ENCODE results near the gene INSIG1.

INSIG1 gene

DNA sequence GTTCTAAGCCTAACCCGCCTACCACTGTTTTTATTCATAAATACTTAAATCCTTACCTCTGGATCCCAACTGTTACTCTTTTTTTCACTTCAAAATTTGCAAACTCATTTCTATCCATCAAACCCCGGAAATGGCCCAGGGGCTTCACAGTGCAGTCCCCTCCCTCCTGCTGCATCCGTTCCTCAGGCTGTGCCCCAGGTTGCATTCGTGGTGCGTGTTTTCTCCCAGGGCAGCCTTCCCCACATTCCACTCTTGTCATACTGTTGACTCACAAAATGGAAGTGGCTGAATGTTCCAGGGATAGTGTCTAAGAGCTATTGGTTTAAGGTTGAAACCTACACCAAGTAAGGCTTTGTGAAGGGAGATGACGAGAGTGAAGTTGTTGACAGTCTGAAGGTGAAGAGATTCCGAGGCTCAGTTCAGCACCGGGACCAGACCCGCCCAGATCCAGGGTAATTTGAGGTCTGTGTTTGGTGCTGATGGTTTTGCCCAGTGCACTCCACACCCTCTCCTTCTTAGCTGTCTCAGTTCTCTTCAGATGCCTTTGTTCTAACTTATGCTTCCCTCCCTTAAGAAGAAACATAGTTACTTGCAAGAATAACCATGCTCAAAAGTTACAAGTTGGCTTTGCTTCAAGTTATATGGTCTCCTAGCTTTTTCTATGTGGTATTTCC lies 7.7 kb downstream of the INSIG1 start:
- no peak for DNase-seq

DNA sequence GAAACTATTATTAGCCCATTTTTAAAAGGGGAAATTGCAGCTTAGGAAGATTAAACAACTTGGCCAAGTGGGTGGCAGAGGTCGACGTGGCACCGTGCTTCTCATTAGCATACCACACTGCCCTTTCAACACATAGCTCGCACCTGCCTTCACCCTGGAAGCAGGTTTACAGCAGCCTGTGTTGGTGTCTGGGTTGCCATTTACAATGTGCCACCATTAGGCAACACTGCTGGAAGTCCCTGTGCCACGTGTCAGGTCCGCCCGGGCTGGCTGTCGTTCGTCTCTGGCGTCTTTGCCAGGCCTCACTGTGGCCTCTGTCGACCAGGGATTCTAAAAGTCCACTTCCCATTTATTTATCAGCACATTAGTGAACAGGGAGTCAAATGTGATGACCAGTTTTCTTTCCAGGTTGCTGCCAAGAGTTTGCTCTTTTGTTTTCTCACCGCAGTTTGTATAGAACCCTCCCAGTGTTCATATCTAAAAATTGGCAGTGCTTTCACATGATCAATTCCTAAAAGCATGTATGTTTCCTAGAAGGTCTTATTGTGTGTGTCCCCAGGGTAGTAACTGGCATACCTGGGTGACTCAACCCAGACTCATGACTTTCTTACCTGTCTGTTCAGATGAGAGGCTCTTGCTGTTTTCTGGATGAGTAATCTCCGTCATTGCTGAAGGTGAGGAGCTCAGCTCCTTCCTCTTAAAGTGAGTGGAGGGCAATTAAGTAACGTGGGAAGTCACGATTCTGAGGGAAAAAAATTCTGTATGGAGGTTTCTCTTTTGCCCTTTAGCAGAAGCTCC lies 9.2 kb downstream of the INSIG1 start:
- DNase-seq: no peak

DNA sequence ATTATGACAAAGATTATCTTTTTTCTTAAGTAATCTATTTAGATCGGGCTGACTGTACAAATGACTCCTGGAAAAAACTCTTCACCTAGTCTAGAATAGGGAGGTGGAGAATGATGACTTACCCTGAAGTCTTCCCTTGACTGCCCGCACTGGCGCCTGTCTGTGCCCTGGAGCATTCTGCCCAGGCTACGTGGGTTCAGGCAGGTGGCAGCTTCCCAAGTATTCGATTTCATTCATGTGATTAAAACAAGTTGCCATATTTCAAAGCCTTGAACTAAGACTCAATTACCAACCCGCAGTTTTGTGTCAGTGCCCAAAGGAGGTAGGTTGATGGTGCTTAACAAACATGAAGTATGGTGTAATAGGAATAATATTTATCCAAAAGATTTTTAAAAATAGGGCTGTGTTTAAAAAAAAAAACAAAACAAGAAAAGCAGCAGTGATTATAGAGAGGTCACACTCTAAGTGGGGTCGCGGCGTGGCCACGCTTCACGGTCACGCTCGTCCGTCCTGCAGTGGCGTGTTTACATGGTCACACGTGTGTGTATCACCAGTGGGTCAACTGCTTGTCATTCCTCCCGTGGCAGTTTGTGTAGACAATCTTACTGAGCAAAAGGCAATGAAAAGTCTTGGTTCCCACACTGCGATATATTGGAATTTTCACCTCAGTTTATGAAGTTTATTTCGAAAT lies 10.8 kb downstream of the INSIG1 start:
- no peak for DNase-seq

DNA sequence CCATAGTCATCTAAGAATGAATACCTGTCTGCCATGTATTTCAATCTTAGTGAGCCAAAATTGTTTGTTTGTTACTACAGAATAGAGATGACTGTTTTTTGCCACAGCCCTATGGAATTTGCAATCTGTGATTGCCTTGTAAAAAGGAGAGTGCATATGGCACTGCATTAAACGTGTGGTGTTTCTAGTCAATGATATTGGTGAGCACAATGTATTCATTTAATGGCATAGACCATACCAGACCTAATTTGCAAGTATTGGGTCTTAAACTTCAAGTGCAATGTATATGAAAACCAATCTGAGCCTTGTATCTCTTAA lies 11.3 kb downstream of the INSIG1 start:
- no peak for DNase-seq

DNA sequence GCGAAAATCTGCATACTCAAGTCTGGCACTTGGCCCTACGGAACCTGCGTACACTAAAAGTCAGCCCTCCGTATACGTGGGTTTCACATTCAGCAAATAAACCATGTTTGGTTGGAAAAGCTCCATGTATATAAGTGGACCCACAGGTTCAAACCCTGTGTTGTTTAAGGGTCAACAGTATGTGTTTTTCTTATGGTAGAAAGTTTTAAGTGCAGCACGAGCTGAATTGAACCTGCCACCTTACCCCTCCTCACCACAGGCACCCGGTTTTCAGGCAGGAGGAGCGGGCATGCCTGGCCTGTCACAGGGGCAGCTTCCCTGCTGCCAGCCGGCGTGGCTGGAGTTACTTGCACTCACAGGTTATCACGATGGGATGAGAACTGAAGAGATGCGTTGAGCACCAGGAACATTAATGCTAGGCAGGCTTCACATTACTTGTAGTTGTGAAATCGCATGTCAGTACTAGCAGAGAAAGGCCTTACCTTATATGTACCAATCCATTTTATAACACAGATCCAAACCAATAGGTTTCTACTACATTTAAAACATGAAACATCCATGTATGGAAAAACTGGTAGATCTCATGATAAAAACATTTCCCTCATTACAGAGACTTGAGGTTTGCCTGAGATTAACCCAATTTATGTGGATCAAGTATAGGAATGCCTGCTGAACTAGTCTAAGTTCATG lies 12.9 kb downstream of the INSIG1 start:
- no peak for DNase-seq

DNA sequence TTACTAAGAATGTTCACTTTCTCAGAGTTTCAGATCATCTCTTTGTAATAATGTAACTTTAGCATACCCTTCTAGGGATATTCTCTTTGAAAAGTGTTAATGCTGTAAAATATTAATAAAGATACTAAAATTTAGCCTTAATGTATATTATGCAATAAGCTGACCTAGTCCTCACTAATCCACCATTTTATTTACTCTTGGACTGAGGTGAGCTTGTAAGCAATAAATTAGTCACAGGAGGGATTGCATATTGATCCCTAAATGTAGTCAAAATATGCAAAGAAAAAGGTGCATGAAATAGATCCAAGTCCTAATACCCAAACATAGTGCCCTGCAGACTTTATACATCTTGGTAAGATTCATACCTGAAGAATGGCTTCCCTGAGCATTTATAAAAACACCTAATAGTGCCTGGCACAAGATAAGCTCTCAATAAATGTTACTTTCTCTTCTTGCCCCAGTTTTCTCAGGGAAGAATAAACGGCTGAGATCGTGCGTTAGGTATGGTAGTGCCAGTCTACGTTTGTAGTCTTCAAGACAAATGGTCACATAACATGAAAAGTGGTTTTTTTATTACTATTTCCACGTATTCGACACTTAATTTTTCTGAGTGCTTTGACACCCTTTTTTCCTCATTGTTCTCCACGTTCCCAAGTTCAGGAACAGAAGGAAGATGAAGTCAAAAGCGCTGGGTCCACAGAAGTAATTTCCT lies 14.3 kb downstream of the INSIG1 start:
- no peak for DNase-seq

DNA sequence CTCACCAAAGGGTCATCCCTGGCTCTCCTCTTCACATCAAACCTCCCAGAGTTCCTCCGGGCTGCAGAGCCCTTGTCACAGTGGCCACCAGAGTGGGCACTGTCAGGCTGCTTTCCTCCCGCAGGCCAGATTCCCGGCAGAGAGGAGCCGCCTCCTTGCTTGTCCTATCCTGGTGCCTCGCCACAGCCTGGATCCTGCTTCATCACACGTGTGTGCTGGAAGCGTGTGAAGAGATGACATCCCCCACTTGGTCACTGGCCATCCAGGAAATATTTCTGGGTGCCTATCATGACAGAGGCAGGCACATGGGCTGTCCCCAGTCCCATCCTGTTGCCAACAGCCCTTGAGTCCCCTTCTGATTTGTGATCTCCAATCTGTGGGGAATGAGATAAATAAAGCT lies 15.0 kb downstream of the INSIG1 start:
- DNase-seq: no peak

DNA sequence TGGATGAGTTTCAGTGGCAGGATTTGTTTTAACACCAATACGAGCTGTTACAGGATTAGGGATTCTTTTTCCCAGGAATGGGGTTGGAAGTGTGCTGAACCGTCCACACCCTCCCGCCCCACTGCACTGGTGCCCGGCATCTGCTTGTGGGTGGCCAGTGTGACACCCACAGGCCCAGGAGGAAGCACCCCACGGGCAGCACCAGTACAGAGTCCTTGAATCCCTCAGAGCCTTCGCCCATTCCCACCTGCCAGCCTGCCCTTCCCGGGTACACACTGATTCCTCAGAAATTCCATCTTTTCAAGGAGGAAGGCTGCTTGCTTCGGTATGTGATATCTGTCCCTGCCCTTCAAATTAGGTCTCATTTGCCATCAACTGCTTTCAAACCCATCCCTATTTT lies 15.4 kb downstream of the INSIG1 start:
- DNase-seq: no peak

DNA sequence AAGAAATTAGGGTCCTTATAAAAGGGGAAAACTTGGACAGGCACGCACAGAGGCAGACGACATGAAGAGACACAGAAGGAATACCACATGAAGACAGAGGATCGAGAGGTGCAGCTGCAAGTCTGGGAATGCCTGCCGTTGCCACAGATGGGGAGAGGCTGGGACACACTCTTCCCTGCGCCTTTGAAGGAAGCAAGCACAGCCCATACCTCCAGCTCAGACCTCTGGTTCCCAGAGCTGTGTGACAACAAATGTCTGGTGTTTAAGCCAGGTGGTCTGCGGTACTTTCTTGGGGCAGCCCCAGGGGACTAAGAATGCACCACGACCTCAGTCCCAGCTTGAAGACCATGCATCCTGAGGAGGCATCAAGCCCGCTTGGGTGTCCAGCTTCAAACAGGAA lies 18.3 kb downstream of the INSIG1 start:
- no peak for DNase-seq

DNA sequence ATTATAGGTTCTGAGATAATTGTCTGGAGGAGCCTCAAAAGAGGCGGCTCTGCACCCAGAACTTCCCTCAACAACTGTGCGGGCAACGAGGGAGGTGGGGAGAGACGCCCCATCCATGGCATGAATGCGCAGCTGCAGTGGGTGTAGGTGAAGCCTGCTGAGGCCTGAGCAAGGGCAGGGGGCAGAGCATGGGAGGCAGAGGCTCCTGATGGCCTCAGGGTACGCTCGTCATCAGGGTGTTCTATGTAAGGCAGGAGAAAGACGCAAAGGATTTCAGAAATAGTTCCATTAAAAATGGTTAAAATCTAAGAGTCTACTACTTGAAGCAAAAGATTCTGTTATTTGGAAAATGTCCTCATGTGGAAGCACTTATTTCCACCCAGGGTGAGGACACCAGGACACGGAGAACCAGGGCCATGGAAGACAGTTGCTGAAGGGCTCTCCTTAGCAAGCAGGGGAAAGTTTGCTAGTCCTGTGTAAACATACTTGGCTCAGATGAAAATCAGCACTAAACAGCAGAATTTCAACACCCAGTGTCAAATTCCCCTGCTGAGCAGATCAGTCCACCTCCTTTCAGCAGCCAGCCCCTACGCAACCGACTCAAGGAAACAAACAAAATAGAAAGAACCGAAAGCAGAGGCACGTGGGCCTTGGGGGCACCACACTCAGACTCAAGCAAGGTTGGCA lies 18.9 kb downstream of the INSIG1 start:
- no peak for DNase-seq

DNA sequence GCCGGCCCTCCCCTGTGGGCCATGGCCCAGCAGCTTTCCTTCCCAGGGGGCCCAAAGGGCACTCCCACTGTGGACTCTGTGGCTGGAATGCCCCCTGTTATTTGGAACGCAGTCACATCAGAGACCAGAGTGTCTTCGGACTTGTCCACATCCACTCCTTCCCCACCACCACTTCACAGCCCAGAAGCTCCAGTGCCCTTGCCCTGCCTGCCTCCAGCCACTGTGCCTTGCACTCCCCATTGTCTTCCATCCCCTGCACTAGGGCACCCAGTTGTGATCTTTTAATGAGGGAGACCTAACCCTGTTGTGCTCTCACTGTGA lies 19.4 kb downstream of the INSIG1 start:
- DNase-seq: no peak

DNA sequence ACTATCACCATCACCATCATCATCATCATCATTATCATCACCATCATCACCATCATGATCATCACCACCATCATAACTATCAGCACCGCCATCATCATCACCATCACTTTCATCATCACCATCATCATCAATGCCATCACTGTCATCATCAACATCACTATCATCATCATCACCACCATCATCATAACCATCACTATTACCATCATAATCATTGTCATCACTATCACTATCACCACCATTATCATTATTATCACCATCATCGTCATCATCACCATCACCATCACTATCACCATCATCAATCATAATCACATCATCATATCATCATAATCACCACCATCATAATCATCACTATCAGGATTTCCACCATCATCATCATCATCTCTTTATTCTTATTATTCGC lies 20.6 kb downstream of the INSIG1 start:
- DNase-seq: no peak

DNA sequence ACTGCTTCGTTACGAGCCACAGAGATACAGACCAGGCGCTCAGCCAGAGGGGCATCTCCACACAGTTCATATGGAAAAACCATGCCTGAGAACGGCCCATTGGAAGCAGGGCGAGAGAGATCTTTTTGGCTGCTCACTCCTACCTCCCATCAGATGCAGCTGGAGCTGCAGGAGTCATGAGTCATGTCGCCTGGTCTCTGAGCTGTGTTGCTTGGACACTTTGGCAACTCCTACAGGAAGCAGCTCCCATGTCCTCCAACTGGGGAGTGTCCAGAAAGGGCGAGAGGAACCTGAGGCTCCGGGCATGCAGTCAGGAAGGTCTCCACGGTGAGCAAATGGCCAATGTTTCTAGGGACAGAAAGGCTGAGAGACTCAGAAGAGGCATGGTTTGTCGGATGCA lies 24.9 kb downstream of the INSIG1 start:
- no peak for DNase-seq

DNA sequence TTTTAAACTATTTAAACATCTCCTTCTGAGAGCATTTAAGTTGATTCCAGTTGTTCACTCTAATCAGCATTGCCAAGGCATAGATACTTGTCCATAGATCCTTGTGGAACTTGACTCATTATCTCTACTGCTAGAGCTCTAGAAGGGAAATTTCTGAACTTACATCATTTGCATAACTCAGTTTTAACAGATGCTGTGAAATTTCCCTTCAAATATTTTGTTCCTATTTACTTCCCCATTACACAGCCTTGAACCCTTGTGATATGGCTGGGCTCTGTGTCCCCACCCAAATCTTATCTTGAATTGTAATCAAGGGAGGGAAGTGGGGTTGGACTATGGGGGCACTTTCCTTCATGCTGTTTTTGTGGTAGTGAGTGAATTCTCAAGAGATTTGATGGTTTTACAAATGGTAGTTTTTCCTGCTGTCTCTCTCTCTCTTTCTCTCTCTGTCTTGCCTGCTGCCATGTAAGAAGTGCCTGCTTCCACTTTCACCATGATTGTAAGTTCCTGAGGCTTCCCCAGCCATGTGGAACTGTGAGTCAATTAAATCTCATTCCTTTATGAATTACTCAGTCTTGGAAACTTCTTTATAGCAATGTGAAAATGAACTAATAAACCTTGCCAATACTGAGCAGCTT lies 25.4 kb downstream of the INSIG1 start:
- DNase-seq: no peak

DNA sequence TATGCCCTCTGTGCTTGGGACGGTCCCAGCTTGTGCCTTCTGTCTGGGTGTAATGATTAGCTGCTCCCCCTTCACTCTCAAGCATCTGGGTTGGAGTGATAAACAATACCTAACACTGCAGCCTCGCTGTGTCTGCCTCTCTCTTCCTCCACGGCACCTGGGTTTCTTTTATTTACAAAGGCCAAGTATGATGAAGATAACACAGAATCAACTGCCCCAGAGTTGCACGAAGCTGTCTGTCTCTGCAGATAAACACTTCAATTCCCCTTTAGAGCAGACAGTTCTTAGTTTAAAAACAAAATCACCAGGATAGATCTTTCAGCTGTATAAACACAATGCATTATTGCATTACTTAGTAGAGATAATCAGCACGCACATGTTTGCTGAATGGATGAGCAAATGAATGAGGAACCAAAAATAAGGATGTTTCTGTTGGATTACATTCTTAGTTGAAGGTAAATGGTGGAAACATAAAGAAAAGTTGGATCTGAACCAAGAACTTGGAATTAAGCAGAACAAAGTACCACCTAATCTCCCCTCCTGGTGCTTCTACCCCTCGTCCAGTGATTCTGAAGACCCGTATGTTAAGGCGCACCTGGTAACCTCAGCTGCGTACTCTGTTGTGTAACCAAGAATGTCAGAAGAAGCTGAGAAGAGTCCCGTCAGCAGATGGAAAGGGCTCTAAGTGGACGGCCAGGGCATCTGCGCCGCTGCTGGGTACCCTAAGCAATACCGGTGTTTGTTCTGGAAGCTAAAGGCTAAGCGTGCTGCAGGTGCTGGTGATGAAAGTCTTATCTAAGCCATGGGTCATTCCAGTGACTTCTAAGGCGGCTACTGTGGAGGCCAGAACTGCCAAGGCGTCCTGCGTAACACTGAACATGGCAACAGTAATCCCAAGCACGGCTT lies 26.6 kb downstream of the INSIG1 start:
- no peak for DNase-seq

DNA sequence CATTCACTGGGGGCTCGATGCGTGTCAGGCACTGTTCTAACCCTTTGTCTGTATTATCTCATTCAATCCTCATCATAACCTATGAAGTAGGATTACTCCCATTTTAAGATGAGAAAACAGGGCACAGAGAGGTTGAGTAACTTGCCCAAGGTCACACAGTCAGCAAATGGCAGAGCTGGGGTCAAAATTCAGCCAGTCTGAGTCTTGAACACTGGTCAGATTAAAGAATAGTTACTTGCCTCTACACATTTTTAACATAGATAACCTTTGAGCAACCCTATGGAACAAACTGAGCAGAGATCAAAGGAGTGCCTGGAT lies 27.2 kb downstream of the INSIG1 start:
- no peak for DNase-seq

DNA sequence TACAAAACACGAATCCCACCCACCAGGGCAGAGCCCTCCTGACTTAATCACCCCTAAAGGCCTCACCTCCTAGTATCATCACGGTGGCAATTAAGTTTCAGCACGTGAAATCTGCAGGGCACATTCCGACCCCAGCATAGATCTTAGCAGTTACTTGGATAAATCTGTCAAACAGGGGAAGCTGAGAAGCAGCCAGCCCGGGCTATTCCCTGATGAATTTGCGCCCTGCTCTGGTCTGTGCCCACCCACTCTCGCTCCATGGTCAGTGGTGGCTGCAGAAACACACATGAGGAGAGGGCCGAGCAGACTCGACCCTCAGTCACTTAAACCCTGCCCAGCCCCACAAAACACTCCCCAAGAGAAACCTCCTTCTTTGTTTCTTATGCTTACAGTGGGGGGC lies 28.7 kb downstream of the INSIG1 start:
- no peak for DNase-seq

DNA sequence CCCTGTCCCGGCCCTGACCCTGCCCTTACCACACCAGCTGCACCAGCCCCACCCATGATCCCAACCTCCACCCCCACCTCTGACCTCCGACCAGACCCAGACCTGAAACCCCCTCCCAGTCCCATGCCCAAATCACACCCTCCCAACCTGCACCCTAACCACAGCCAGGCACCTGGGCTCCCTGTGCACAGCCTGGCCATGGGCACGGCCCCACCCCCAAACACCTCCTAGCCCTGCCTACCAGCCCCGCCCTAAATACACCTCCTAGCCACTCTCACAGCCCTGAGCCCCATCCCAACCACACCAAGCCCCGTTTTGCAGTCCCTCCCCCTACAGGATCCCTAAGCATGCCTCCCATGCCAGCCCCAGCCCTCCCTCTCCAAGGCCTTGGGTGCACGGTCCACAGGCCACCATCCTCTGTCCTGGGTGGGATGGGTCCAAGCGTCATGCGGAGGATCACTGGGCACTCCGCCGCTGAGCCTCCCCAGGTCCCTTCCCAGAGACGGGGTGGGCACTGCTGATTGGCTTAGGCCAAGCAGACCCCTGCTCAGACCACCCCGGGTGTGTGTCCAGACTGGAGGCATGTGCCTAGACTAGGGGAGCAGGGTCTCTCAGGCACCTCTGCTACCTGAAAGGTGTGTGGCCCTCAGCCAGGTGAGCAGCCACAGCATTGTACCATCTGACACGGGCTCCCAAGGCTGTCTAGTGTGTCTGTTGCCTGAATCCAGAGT lies 30.1 kb downstream of the INSIG1 start:
- no peak for DNase-seq

DNA sequence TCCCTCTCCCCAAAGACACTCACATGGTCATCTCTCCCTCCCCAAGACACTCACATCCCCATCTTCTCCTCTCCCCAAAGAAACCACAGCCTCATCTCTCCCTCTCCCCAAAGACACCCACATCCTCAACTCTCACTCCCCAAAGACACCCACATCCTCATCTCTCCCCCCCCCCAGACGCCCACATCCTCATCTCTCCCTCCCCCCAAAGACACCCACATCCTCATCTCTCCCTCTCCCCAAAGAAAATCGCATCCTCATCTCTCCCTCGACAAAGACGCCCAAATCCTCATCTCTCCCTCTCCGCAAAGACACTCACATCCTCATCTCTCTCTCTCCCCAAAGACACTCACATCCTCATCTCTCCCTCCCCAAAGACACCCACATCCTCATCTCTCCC lies 31.5 kb downstream of the INSIG1 start:
- no peak for DNase-seq

DNA sequence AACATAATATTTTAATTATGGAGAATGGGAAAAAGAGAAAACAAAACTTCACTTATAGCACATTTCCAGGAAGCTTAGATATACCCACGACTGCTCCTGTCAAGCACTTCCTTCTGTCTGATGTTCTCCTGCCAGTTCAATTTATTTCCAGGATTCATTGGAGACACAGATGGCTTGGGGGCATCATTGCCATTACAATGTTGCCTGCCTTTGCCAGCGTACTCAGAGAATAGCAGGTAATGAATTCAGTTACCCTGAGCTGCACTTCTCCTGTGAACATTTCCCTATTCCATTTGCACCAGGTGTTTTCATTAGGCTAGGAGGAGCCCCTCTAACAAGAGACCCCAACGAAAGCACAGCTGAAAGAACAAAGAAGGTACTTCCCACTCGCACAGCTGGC lies 33.7 kb downstream of the INSIG1 start:
- no peak for DNase-seq
